AG04450 (cell line): ENCODE results near the gene NAE1. TPM values are rescaled to one million over a fixed set of nuclear protein-coding genes. Genes with fewer than 3 reads are reported as not detected.

Experiments
- CTCF ChIA-PET: fragments of 300-600, 350-600 bp; formaldehyde crosslinking; extraction: SDS; loops from one replicate; lab custom pipeline; 2022; ENCODE audit warnings: antibody characterized with exemption, inconsistent platforms; lab: Charles Lee
- POLR2A ChIA-PET: fragments of 350-600 bp; formaldehyde crosslinking; extraction: SDS; loops from one replicate; lab custom pipeline; 2021; ENCODE audit warnings: antibody characterized with exemption, inconsistent platforms; lab: Yijun Ruan, JAX
- DNase-seq: peaks from one replicate; pipeline ENCODE4 v3.0.0-alpha.2; 2011; ENCODE audit warnings: low read depth, low spot score
- H3K27ac ChIP-seq: one replicate; pipeline ENCODE4 v1.5.1; 2012; ENCODE audit warnings: low read depth, low read length, control low read depth
- H3K27me3 ChIP-seq: one replicate; pipeline ENCODE4 v1.6.0; 2012; ENCODE audit warnings: low read length; ENCODE audit not compliant: control insufficient read depth, insufficient read depth
- H3K4me3 ChIP-seq: 2 replicates; pipeline ENCODE4 v1.5.1; 2011; ENCODE audit warnings: mild to moderate bottlenecking, low read depth, low read length, control low read depth
- H3K9me3 ChIP-seq: 2 replicates; pipeline ENCODE4 v1.5.1; 2012; ENCODE audit warnings: low read length; ENCODE audit not compliant: control insufficient read depth, insufficient read depth
- CTCF ChIP-seq: IDR thresholded peaks from 2 replicates; pipeline ENCODE4 v1.5.1; 2011; ENCODE audit warnings: low read depth, low read length, control low read depth, inconsistent platforms
- polyA plus RNA-seq: library from polyadenylated mRNA; depleted of rRNA; stranded (reverse); fragments of >200 nt; gene quantifications from 2 replicates; pipeline ENCODE4 v1.2.3, GENCODE V29; 2011

Gene NAE1
- polyA plus RNA-seq, 1 experiment, result 49.8 TPM

- no peaks in the 10 kb centered on the region for H3K9me3 ChIP-seq
- ChIA-PET POLR2A (no interaction called here), CTCF (no interaction called here)
- H3K27me3 ChIP-seq, result peaks cover 6% of the 10 kb centered on the region
- no peak overlapping the region for H3K27ac ChIP-seq
- no peak for DNase-seq
- no peak for TF ChIP-seq CTCF
- no peak overlapping the region for H3K4me3 ChIP-seq
These were observed 44.2 kb downstream of the NAE1 start for GRCh38 chr16:66786551-66786950.

GRCh38 chr16:66776457-66776856, 54.3 kb downstream of the NAE1 start:
- Histone ChIP-seq H3K27ac (no peak overlapping the region), H3K27me3 (no peaks in the 10 kb centered on the region), H3K4me3 (no peak overlapping the region), H3K9me3 (no peaks in the 10 kb centered on the region)
- DNase-seq, result no peak
- ChIA-PET CTCF (interaction anchor here (3.9 kb wide), 1 partner anchor 54 kb away, joined by 18 read pairs; the partner anchor contains the start of gene NAE1), POLR2A (interaction anchor here (0.7 kb wide), 1 partner anchor 251 kb away, joined by 3 read pairs; no protein-coding TSS in a partner anchor)
- no peak for TF ChIP-seq CTCF

- no peak for TF ChIP-seq CTCF
- ChIA-PET CTCF (interaction anchor here (1.9 kb wide), 1 partner anchor 23 kb away, joined by 7 read pairs; the partner anchor contains the start of gene DYNC1LI2), POLR2A (no interaction called here)
- H3K9me3 ChIP-seq, result no peaks in the 10 kb centered on the region
- DNase-seq, result no peak
- no peak overlapping the region for H3K4me3 ChIP-seq
- no peaks in the 10 kb centered on the region for H3K27me3 ChIP-seq
- H3K27ac ChIP-seq, result no peak overlapping the region
These were observed 55.8 kb downstream of the NAE1 start for GRCh38 chr16:66774981-66775380.

GRCh38 chr16:66758086-66758485, 72.7 kb downstream of the NAE1 start:
- no peak overlapping the region for H3K4me3 ChIP-seq
- ChIA-PET POLR2A (no interaction called here), CTCF (interaction anchor here (1.2 kb wide), 1 partner anchor 30 kb away, joined by 5 read pairs; no protein-coding TSS in a partner anchor)
- no peaks in the 10 kb centered on the region; the same call in 1 of the 2 replicates for H3K9me3 ChIP-seq
- TF ChIP-seq CTCF, result no peak
- no peak overlapping the region for H3K27ac ChIP-seq
- H3K27me3 ChIP-seq, result peaks cover 22% of the 10 kb centered on the region
- DNase-seq, result no peak

GRCh38 chr16:66754819-66755218, 76.0 kb downstream of the NAE1 start:
- Histone ChIP-seq H3K27ac (no peak overlapping the region), H3K27me3 (peaks cover 16% of the 10 kb centered on the region), H3K9me3 (no peaks in the 10 kb centered on the region; the same call in 1 of the 2 replicates), H3K4me3 (no peak overlapping the region)
- ChIA-PET CTCF (interaction anchor here (1.5 to 3.9 kb wide), 2 partner anchors 76 to 104 kb away, joined by 4 to 17 read pairs; partner anchors contain the start of gene NAE1), POLR2A (no interaction called here)
- TF ChIP-seq CTCF, result no peak
- DNase-seq, result no peak
